M059J (cell line): ENCODE measurements around the gene SPARC. TPM values are rescaled to one million over a fixed set of nuclear protein-coding genes. Genes with fewer than 3 reads are reported as not detected.
"Not testable (repeated sequence)": the region's sequence is repeated elsewhere in the genome, so short reads cannot be mapped to it uniquely, and the experiment has no call there.

Source experiments
- DNase-seq: peaks from one replicate; pipeline ENCODE4 v3.0.0-alpha.2; 2012; ENCODE audit warnings: low read depth
- total RNA-seq: library from RNA; depleted of rRNA; stranded (reverse); fragments of >200 nt; shearing (Covaris generic); gene quantifications from 2 replicates; pipeline ENCODE4 v1.2.3, GENCODE V29; 2014

The SPARC gene
- total RNA-seq, 1 experiment from 2014 or later = 4,342 TPM

DNA sequence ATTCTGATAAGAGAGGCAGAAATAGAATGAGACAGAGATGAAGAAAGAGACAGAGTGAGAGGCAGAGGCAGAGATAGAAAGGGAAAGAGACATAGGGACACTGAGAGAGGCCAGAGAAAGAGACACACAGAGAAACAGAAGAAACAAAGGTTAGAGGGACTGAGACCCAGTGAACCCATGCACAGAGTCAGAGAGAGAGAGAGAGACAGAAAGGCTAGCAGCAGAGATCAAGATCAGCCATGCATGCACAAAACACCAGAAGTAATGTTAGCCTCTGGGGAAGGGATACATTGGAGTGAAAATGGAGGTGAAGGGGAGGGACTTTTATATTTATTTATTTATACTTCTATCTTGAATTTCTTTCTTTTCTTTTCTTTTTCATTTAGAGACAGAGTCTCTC, 14.1 kb upstream of the SPARC start:
- DNase-seq = no peak

- DNase-seq = no peak
These were observed 13.6 kb upstream of the SPARC start for GRCh38 chr5:151700296-151700695.

DNA sequence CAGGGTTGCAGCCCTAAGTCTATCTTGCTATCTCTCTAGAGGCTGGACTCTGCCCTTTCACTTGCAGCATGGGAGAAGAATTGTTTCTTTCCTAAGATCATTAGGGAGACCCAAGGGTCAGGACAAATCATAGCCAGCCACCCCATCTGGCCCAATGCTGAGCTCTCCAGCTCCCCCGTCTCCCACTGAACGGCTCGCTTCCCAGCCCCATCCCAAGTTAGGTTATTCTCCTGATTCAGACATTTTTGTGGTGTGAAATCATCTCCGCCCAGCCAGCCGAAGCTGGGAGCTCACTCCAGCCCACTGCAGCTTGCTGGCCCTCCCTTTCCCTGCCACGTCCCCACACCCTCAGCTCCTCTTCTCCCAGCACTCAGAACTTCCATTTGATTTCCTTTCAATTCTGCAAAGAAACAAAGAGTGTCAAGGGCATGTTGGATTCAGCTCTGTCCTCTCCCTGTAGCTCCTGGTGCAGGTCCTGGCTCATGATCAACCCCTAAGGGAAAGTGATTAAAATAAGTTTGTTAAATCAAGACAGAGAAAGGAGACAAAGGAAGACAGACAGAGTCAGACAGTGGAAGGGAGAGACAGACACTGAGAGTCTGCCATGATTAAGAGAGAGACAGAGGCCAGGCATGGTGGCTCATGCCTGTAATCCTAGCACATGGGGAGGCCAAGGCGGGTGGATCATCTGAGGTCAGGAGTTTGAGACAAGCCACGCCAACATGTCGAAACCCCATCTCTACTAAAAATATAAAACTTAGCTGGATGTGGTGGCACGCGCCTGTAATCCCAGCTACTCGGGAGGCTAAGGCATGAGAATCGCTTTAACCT, 12.6 kb upstream of the SPARC start:
- DNase-seq = peak; percentile 98

DNA sequence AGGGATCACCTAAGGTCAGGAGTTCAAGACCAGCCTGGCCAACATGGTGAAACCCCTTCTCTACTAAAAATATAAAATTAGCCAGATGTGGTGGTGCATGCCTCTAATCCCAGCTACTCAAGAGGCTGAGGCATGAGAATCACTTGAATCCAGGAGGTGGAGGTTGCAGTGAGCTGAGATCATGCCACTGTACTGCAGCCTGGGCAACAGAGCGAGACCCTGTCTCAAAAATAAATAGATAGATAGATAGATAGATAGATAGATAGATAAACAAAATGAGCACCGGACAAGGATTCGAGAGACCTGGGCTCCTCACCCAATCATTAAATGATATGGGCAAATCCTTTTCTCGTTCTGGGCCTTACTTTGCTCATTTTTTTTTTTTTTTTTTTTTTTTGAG, 11.4 kb upstream of the SPARC start:
- DNase-seq = not testable (repeated sequence)

- no peak for DNase-seq
These were observed 10.7 kb upstream of the SPARC start for GRCh38 chr5:151697452-151697851.

GRCh38 chr5:151696470-151697061, 9.9 kb upstream of the SPARC start:
- DNase-seq = peak; percentile 82

DNA sequence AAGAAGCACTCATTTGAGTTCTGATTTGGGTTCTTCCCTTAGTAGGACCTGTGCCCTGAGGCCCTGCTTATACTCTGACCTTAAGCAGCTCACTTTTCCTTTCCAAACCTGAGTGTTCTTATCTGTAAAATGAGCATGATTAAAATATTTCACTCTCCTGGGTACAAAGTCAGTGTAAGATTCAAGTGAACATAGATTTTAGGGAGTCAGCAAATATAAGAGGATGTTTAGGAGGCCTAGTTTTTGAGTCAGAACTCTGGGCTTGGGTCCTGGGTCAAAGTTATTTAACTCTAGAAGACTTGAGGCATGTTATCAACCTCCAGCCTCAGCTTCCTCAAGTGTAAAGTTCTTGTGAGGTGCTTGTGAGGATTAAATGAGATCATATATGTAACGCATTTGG, 8.7 kb upstream of the SPARC start:
- no peak for DNase-seq

- peak; percentile 95 for DNase-seq
These were observed 7.3 kb upstream of the SPARC start for GRCh38 chr5:151694035-151694485.

DNA sequence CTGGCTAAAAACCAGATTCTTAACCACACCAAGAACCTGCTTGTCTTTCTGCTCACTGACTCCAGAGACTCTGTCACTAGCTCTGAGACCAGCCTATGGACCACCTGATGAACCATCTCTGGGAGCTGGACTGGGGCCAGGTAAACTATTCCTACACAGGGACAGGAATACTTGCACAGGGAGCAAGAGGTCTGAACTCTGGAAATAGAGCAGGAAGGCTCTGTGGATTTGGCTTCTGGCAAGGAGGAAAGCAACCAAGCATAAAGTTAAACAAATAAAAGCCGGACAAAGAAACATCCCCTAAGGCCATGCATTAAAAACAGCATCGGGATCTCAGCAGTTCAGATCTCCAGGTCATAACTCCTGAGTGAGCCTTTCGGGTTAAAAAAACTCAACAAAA, 5.6 kb upstream of the SPARC start:
- DNase-seq = peak; percentile 91

DNA sequence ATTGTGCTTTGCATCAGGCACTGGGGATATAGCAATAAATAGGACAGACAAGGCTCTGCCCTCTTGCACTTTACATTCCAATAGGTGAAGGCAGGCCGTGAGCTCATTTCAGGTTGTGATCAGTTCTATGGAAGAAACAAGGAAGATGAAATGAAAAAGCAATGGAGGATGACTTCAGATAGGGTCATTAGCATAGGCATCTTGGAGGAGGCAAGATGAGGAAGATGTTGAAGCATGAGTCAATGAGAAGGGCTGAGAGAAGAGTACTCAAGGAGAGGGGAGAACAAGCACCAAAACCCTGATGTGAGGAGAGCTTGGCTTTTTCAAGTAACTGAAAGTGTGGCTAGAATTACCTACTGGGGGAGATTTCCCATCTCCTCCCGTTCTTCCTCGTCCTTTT, 5.0 kb upstream of the SPARC start:
- peak; percentile 56 for DNase-seq

GRCh38 chr5:151689591-151689990, 2.9 kb upstream of the SPARC start:
- DNase-seq = not testable (repeated sequence)

DNA sequence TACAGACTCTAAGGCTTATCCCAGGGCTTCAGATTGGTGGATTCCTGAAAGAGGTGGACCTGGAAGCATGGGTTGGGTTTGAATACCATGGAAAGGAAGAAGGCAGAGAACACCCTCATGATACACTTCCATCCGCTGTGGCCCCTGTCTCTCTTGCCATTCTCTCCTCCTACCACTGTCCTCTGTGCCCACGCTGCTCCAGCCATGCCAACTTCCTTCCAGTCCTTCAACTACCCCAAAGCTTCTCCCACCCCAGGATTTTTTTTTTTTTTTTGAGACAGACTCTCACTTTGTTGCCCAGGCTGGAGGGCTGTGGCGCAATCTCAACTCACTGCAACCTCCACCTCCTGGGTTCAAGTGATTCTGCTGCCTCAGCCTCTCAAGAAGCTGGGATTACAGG, 1.7 kb upstream of the SPARC start:
- no peak for DNase-seq

DNA sequence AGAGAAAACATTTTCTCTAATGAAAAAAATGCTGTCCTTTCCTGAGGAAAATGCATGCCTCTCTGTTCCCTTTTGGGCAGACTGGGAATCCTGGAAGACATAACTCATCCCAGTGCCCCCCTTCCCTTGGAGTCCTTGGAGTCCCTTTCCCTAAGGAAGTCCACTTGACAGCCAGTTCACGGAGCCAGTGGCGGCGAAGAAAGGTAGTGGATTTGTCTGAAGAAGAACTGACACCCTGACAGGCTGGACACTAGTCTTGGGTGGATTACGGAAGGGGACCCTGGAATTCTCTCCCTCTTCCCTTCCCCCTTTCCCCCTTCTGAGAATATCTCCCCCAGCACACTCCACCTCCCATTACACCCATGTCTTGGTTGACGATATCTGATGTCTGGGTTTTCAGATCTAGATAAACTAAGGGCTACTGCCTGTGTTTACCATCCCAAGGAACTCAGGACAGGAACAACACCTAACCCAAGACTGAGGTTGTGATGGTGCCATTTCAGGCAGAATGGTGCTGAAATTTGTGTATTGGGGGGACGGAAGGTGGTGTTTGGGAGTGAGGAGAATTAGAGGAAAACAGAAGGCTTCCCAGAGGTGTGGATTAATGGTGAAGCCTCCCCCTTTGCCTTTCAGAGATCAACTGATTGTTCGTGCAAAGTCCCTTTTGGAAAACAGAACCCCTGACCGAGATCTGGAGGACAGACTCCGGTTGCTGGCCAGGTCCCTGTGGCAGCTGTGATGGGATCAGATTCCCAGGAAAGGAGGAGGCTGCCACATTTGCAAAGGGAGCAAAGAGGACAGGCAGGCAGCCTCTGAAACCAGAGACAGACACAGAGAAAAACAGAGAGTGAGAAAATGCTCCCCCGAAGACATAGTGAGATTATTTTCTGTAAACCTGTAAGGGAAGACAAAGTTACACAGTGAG, 704 bp downstream of the SPARC start:
- DNase-seq = peak; percentile 57

DNA sequence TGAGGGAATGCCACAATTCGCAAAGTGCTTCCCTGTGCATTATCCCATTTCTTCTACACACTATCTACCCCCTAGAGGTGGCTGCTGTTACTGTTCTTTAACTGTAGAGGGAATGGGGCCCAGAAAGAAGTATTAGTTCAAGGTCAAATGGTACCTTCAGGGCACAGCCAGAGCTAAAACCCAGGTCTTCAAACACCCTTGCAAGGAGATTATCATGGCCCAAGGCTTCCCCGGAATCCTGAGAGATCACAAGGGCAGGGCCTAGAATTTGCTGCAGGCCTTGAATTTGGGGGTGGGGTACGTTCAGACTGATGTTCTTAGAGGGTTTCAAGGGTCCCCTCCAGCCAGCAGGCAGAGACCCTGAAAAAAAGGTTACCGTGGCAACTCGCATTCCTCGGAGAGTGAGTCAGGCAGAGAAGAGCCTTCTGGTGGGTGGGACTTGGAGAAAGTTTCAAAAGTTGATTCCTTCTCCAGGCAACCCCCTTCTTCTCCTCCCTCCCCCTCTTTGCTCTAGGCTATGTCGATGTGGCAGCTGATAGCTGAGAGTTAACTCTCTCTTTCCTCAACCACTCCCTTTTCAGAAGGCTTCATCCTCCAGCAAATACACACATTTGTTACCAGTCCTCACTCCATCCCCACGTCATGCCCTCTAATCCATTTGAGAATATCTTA, 1.9 kb downstream of the SPARC start:
- peak; percentile 98 for DNase-seq

GRCh38 chr5:151683986-151684588, 2.6 kb downstream of the SPARC start:
- DNase-seq = no peak

- no peak for DNase-seq
These were observed 3.3 kb downstream of the SPARC start for GRCh38 chr5:151683444-151683843.

DNA sequence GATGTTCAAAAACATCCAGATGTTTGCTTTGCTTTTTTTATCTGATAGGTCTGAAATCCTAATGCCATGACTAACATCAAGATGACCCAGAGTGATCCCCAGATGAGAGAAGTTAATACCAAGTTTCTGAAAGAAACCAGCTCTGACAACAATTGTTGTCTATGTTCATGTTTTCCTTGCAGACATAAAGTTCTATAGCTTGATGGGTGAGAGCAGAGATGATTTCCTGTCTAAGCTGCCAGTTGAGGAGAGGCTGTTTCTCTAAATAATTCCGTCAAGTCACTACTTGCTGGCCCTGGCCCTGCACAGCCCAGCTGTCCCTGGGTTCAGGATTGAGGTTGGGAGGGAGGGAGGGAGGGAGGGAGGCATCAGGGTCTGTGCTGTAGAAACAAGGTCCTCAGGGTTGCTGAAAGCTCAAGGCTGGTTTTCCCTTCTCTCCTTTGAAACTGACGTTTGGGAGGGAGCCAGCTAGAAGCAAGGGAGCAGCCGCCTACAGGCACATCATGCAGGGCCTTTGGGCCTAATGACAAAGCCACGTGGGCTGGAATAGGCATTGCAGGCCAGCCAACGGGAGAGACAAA, 3.9 kb downstream of the SPARC start:
- no peak for DNase-seq

DNA sequence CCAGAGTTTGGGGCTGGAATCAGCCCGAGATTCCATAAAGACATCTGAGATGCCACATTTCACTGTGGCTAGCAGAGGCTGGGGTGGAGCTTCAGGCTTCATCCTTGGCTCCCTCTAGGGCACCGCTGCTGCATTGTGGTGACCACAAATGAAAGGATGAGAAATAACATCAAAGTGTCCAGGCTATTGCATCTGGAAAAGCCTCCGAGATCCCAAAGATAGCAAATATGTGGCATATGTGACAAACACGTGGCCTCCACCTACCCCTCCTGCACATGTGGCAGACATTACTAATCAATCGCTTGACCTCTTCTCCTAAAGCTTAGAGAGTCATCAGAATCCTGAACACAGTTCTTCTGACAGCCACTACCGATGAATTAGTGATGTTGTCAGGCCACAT, 4.5 kb downstream of the SPARC start:
- DNase-seq = peak; percentile 44

GRCh38 chr5:151680944-151681427, 5.7 kb downstream of the SPARC start:
- no peak for DNase-seq

DNA sequence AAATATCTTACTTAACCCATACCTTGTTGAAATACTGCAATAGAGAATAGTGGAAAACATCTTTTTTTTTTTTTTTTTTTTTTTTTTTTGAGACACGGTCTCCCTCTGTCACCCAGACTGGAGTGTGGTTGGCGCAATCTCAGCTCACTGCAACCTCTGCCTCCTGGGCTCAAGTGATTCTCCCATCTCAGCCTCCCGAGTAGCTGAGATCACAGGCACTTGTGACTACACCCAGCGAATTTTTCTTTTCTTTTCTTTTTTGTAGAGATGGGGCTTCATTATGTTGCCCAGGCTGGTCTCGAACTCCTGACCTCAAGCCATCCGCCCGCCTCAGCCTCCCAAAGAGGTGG, 6.6 kb downstream of the SPARC start:
- DNase-seq = not testable (repeated sequence)
